NCI-H345 treated with DMSO at 0.1 percent for 48 hours (cell line): ENCODE data around the gene TSPAN9.
A peak's percentile ranks its signal among the peaks of the same experiment; 100 is the strongest.

Source experiments
- DNase-seq: peaks from one replicate; lab custom pipeline; 2025; ENCODE audit not compliant: unreplicated experiment; lab: John Stamatoyannopoulos, UW

Gene TSPAN9

DNA sequence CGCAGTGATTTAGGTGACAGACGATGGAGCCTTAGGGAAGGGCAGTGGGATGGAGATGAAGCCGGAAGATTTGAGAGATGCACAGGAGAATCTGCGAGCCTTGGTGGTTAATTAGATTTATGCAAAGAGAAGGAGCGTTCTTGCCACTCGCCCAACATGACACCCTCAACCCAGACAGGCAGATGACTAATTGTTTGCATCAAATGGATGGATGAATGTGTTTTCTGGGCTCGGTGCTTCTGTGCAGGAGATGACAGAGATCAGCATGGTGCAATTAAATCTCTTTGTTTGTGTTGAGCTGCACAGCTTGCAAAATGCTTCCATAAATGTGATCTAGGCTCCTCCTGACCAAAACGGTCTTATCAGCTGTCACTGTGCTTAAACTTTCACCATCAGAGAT lies 211.5 kb downstream of the TSPAN9 start:
- no peak for DNase-seq

DNA sequence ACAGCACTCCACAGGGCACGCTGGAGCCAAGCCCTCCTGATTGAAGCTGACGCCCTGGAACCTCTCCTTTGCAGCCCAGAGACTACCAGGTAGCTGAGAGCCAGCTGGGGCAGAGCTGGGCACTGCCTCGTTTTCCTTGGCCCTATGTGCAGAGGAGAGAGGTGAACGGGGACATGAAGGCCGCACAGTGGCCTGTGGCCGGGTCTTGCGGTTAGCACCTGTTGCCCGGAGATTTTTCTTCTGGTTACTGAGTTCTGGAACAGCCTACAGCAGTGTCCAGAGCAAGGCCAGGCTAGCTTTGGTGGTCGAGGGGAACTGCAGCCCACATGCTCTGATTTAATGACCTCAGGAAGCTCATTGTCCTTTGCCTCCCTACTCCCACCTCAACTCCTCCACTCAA lies 212.5 kb downstream of the TSPAN9 start:
- DNase-seq = no peak

DNA sequence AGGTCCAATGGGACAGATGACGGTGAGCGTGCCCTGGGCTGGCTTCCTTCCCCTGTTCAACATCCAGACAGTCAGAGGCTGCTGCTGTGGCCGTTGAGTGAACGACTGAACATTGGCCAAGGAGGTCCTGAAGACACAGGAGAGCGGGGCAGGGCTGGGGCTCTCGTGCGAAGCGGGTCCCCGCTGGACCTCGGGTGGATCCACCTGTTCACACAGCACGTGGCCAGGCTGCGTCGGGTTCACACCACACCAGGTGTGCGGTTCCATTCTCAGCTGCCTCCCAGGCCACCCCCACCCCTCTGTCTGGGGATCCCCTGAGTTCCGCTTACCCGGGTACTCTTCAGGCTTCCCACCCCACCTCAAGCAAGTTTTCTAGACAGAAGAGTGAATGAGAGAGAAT lies 214.8 kb downstream of the TSPAN9 start:
- no peak for DNase-seq

DNA sequence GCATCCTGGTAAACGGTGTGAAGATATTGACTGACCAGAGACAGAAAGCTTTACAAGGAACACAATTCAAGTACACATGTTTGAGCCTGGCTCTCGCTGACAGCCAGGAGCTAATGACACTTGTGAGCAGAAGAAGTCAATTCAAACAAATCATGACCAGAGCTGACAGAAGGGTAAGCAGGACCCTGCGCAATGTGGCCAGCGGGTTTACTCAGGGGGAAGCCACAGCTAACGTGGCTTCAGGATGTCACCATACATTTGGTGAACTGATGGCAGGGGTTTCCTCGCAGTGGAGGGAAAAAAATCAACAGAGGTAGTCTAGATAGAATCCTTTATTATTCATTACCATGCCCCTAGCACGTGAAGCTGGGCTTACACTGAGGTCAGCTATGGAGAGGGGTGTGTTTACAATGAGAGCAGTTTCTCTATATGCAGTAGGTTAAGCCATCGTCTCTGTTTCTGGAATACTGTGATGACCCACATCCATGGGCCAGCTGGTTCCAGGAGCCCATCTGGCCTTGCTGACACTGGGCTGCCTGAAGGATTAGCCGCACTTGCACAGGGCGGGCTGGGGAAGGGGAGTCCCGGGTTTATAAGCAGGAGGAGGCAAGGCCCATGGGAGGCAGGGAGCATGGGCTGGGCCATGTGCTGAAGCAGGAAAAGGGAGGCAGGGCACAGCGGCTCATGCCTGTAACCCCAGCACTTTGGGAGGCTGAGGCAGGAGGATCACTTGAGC lies 215.7 kb downstream of the TSPAN9 start:
- no peak for DNase-seq

DNA sequence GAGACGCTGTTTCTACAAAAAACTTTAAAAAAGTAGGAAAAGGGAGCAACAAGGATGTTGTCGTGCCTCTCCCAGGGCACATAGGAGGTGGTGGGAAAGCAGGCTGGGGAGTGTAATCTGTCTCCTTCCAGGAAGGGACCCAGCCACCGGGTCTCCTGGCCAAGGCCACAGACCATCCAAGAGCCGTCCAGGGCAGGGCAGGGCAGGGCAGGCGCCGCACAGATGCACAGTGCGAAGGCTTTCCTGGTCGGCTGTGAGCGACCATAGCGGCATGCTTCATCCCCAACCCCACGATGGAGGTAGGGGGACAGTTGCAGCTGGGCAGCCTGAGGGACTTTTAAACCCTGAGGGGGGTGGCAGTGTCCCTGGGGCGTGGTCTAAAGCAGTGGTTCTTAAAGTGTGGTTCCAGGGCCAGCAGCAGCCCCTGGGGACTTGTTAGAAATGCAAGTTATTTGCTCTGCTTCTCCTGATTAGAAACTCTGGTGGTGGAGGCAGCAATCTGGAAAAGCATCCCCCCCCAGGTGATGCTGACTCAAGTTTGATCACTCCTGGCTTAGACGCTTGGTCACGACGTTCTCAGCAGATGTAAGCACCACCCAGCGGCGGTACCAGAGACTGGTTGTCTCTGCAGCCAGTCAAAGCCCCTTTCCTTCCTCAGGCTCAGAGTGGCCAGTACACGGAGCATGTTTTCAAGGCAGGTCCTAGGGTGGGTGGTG lies 216.4 kb downstream of the TSPAN9 start:
- DNase-seq = no peak

DNA sequence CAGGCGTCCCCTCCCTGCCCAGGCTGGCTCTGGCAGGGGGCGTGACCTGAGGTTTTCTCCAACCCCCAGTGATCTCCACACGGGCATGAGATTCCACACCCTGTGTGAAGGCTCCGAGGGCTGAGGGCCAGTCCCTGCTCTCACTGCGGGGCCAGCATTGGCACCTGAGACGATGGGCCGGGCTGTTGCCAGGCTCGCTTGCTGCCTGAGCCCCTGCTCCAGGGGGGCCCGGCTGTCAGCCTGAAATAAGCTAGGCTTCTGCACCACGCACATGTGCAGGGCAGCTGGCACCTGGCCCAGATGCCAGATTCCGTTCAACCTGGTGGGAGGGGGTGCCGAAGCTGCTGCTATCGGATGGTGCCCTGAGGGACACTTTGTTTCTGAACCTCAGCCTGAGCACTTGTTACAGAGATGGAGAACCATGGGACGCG lies 217.3 kb downstream of the TSPAN9 start:
- DNase-seq = peak; percentile 46

DNA sequence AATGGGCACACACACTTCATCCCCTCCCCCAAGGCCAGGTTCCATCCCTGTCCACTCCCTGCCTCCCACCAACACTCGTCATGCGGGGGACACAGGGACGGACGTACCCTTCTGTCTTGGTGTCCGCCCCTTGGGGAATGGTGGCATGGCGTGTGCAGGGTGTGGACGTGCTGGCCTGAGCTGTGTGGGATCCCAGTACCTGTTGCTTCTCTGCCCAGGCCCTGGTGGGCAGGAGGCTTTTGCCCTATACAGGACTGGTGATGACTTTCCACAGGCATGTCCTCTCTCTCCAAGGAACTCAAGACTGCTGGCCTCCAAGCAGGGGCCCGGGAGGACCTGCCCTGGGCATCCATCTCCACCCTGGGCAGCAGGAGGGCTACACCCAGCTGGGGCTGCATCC lies 218.0 kb downstream of the TSPAN9 start:
- DNase-seq = no peak

DNA sequence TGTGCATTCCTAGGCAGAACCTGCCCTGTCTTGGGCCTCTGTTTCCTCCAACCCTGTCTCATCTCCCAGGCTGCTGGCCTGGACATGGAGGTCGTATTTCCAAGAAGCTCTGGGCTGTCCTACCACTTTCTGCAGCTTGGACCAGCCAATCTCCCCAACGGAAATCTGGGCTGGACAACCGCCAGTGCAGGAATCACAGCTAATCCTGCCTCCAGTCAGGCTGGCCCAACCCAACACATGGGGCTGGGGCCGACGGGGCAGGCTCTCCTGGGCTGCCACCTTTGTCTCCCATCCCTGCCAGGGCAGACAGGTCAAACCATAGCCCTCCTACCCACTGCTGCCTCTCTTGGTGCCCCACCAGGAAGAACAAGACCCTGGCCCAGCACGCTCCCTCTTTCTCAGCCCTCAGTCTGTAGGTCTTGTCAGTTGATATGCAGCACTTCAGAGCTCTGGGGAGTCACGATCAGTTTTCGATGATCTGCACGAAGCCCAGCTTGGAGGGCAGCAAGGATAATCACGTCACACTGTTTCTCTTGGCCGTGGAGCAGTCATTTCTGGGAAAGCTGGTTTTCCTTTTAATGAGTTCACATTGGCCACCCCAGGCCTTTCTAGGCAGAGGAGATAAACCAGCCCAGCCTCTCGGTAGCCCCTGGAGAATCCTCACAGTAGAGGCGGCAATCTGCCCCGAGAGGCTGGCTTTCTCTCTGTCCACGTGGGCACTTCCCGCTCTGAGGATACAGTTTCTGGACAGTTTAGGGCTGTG lies 218.6 kb downstream of the TSPAN9 start:
- DNase-seq = no peak

DNA sequence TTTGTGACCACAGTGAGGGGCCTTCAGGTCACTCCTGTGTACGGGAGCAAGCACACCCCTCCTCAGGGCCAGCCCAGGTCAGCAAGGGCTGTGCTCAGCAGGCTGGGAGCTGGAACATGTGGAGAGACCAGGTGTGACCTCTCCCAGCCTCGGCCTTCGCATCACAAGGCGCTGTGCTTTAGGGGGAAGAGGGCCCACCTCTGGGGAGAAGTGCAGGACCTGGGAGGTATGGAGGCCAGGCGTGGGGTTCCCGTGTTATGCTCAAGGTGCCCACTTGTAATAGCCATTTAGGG lies 219.2 kb downstream of the TSPAN9 start:
- no peak for DNase-seq

DNA sequence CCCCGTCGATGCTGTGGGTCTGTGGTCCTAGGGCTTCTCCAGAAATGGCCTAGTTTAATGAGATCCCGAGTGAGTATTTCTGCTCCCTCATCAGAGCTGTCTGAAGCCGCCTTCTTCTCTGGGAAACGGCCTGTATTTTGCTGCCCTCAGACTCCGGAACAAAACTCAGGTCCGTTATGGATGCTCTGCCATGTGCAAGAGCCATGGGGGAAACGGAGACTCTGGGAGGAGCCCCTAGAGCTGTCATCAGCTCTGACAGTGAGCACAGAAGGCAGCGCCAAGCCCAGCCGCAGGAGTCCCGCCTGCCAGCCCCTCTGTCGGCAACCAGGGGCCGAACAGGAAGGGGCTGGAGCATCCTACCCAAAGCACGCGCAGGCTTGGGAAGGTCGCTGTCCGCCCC lies 221.4 kb downstream of the TSPAN9 start:
- DNase-seq = no peak

DNA sequence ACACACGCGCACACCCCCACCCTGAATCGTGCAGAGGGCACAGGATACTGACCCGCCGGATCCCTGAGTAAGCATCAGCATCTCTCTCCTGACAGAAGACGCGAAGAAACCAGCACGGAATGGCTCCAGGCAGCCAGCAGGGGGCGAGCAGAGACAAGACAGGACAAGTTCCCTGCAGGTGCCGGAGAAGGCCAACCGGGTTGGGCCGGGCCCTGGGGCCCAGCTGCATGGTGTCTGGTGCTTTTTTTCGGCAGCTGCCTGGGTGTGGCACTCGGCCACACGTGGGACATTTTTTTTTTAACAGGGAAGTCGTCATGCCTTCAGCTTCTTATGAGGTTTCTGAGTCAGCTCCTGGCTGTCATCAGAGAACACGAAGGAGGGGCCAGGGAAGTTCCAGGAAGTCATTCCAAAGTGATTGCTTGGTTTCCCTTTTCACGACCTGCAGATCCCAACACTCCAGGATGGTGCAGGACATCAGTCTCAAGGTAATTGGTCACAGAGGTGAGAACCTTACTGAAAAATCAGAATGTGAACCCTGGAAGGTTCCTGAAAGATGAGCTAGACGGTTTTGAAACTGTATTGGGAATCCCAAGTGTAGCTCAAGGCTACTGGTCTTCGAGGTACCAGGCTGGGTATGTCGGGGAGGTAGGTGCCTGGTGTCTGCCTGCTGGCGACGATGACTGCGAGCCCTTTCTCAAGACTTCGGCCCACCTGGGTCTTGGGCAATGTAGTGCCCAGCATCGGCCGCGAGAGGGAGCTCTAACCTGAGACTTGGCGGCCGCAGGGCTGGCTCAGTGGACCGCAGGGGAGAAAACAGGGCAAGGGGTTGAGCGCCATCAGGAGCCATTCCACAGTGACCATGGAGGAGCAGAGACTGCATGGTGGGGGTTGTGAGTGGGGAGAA lies 223.0 kb downstream of the TSPAN9 start:
- DNase-seq = peak; percentile 71

DNA sequence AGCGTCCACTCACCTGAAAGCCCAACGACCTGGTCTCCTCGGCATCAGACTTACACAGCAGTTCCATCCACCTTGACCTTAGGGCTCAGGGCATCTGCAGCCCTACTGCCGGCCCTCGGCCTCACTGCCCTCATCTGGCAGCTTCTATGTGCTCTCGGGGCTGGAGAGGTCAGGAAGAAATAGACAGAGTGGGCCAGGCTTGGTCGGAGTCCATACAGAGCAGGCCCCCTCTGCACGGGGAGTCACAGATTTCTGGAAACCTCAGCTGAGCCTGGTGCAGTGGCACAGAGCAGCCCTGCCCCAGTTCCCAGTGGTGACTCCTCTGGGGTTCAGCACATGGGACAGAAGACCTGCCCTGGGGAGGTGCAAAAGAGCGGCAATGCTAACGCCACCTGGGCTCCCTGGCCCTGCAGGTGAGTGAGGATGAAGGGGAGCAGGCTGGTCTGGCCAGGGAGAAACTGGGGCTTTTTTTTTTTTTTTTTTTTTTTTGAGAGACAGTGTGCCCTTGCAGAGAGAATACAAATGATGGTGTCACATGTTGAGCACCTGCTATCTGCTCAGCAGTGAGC lies 223.7 kb downstream of the TSPAN9 start:
- no peak for DNase-seq

DNA sequence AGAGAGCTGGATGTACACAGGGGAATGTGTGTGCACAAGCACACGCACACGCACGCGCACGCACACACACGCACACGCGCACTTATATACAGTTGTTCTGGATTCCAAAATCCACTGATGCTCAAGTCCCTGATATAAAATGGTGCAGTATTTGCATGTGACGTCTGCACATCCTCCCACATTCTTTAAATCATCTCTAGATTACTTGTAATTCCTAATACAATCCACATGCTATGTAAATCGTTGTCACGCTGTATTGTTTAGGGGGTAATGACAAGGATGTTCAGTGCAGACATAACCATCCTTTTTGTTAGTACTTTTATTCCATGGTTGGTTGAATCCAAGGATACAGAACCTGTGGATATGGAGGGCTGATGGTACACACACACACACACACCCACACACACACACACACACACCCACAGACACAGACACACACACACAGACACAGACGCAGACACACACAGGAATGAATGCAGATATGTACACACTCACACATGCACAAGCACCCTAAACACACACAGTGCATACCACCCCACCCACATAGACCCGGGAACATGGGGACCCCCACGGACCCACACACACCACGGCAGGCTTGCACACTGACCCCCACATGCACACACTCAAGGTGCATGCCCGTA lies 225.3 kb downstream of the TSPAN9 start:
- no peak for DNase-seq

DNA sequence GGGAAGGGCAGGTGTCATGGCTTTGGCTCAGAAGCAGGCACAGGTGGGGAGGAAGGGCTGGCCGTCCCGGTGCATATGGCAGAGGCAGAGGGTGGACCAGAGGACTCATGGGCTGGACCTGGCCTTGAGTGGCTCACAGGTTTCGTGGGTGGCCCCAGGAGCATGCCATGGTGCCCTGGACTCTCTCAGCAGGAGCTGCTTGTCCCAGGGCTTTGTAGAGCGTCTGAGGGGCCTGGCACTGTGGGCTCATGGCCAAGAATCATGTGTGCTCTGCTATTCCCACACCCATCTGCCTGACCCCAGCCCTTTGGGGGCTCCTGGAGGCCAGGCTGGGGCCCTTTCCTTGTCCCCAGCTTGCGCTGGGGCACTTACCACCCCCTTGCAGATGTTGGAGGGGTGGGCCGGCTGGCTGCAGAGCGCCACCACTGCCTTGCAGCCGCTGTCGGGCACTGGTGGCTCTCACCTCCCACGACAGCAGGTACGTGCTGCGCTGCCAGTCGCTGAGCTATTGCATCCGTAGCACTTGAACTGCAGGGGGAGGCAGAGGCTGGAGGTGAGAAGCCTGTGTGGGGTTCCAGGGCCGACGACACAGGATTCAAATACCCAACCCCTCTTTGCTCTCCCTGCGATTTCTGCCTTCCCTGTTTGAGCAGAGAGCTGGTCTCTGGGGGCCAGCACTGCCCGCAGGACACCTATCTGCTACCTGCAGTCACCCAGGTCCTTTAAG lies 226.4 kb downstream of the TSPAN9 start:
- DNase-seq = peak; percentile 60

DNA sequence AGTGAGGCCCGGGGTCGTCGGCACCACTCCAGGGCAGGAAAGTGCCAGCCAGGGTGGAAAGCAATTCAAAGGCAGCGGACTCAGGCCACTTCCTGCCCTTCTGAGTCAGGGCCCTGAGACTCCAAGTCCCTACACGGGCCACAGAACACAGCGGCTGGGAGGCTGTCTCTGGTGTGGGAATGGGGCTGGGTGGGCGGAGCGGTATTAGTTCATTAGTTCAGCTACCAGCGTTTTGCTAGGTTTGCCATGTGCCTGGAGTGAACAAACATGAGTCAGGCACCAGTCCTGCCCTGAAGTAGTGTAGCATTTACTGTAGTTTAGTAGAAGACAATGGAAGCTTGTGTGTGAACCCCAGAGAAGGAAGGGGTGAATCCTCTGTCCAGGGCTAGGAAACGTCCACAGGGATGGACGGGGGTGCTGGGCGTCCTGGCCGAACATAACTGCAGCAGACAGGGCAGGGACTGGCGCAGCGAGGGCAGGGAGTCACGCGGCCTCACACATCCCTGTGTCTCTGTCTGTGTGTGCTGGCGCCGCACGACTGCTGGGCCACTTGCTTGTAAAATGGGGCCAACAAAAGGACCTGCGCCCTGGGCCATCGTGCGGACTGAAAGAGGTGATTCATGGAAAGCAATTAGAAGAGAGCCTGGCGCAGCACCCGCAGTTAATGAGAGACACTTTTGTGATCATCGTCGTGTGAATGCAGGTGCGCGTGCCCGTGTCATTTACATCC lies 227.4 kb downstream of the TSPAN9 start:
- peak; percentile 21 for DNase-seq

DNA sequence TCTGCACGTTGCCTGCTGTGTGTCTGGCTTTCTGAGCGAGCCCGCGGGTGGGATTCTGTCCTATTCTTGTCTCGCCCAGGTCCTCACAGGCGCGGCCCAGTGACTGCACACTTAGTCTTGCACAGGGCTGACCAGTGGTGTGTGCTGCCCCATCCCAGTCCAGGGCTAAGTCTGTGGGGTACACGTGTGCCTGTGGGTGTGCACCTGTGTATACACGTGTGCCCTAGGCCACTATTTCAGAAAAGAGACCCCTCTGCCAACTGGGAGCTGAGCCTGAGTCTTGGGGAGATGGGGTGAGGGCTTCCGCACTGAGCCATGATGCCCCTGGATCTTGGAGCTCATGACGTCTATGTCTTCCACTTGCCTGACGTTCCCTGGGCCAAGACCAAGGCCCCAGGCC lies 228.3 kb downstream of the TSPAN9 start:
- no peak for DNase-seq

DNA sequence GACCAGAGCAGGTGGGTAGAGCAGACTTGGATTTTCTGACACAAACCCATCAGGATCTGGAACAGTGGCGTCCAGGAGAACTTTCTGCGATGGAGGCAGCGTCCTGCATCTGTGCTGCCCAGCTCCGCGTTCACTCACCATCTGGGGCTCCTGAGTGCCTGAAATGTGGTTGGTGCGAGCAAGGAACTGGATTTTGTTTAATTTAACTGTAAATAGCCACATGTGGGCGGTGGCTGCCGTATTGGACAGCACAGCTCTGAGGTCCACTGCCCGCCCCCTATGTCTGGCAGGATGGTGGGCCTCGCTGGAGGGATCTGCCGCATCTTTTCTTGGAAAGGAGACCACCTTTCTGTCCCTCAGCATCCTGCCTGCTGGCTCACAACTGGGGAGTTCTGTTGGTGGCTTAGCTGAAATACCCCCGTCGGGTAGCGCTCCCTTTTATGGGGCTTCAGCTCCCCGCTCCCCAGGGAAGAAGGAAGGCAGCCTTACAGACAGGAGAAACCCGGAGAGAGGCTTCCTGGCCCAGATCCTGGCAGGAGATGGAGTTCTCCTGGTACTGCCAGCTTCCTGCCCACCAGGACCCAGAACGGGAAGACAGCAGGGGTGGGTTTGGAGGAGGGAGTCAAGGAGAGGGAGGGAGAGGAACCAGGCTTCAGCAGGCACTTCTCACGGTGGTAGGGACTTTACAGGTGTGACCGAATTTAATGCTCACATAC lies 228.9 kb downstream of the TSPAN9 start:
- no peak for DNase-seq

DNA sequence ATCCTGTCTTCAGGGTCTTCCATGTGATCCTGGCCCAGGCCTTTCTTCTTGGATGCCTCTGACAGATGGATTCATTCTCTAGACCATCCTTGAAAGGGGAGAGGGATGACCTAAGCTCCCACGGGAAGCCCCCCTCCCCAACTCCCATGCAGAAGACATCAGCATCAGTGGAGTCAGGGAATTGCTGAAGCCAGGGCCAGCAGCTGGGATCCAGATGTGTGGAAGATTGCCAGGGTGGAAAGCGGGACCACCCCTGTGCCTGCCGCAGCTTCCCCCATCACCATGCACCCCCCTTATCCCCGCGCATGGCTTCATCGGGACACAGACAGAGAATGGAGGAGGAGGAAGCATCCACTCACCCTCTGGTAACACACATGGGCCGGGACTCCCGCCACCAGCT lies 230.2 kb downstream of the TSPAN9 start:
- no peak for DNase-seq
